Measurements from ENCODE around the gene PPM1D. TPM values are rescaled to one million over a fixed set of nuclear protein-coding genes. Genes with fewer than 3 reads are reported as not detected.
"Not testable (repeated sequence)": the region's sequence is repeated elsewhere in the genome, so short reads cannot be mapped to it uniquely, and the experiment has no call there.

PPM1D gene
- polyA plus RNA-seq, result 13.7 TPM

GRCh38 chr17:60599620-60600489 is at the start of gene PPM1D:
Gene PPM1D, plus strand, starts transcription at chr17:60600193. Its CDS starts 222 bp downstream, at chr17:60600415.
- Mint-ChIP-seq H3K4me3 (peak within 1 kb of the TSS; percentile 92 to 99 (median 96)), H3K9me3 (no peaks in the 10 kb centered on the region), H3K27ac (peak within 1 kb of the TSS; percentile 96 to 98 (median 97)), H3K36me3 (peaks cover 2% of the 10 kb centered on the region), H3K4me1 (peaks cover 23 to 37% (median 29%) of the 10 kb centered on the region in 3 donors), H3K27me3 (no peaks in the 10 kb centered on the region)

- H3K27ac Mint-ChIP-seq, H3K4me1 Mint-ChIP-seq, H3K4me3 Mint-ChIP-seq, H3K9me3 Mint-ChIP-seq, H3K36me3 Mint-ChIP-seq, H3K27me3 Mint-ChIP-seq: not testable (repeated sequence)
Observed at GRCh38 chr17:60552255-60552654, 47.7 kb upstream of the PPM1D start.

- no peaks in the 10 kb centered on the region for H3K4me1 Mint-ChIP-seq
- no peaks in the 10 kb centered on the region for H3K36me3 Mint-ChIP-seq
- no peak overlapping the region for H3K4me3 Mint-ChIP-seq
- H3K27me3 Mint-ChIP-seq, result no peaks in the 10 kb centered on the region
- H3K9me3 Mint-ChIP-seq, result peaks cover 1 to 21% (median 19%) of the 10 kb centered on the region in 3 donors
- no peak overlapping the region for H3K27ac Mint-ChIP-seq
Observed at GRCh38 chr17:60554377-60554788, 45.6 kb upstream of the PPM1D start.

GRCh38 chr17:60555786-60556185 is 44.2 kb upstream of the PPM1D start:
- H3K4me1 Mint-ChIP-seq, result no peaks in the 10 kb centered on the region
- H3K36me3 Mint-ChIP-seq, result peaks cover 3% of the 10 kb centered on the region
- H3K4me3 Mint-ChIP-seq, result no peak overlapping the region
- peaks cover 3 to 21% (median 19%) of the 10 kb centered on the region in 3 donors for H3K9me3 Mint-ChIP-seq
- peaks cover 1% of the 10 kb centered on the region for H3K27me3 Mint-ChIP-seq
- no peak overlapping the region for H3K27ac Mint-ChIP-seq

GRCh38 chr17:60557805-60558204 is 42.2 kb upstream of the PPM1D start:
- Mint-ChIP-seq H3K27me3 (peaks cover 1% of the 10 kb centered on the region), H3K36me3 (peaks cover 4% of the 10 kb centered on the region), H3K27ac (peak overlapping the region in 1 of 3 donors; percentile 61), H3K9me3 (peaks cover 3 to 21% (median 19%) of the 10 kb centered on the region in 3 donors), H3K4me3 (no peak overlapping the region), H3K4me1 (no peaks in the 10 kb centered on the region)

- H3K27ac Mint-ChIP-seq, result no peak overlapping the region
- H3K9me3 Mint-ChIP-seq, result peaks cover 3 to 21% (median 16%) of the 10 kb centered on the region in 3 donors
- no peaks in the 10 kb centered on the region for H3K4me1 Mint-ChIP-seq
- no peak overlapping the region for H3K4me3 Mint-ChIP-seq
- peaks cover 1% of the 10 kb centered on the region for H3K27me3 Mint-ChIP-seq
- H3K36me3 Mint-ChIP-seq, result peaks cover 4% of the 10 kb centered on the region
Observed at GRCh38 chr17:60559659-60559994, 40.4 kb upstream of the PPM1D start.

GRCh38 chr17:60559995-60560859 is 39.8 kb upstream of the PPM1D start:
- no peak overlapping the region for H3K27ac Mint-ChIP-seq
- peaks cover 3 to 21% (median 16%) of the 10 kb centered on the region in 3 donors for H3K9me3 Mint-ChIP-seq
- H3K27me3 Mint-ChIP-seq, result peaks cover 1% of the 10 kb centered on the region
- peaks cover 4% of the 10 kb centered on the region for H3K36me3 Mint-ChIP-seq
- H3K4me1 Mint-ChIP-seq, result no peaks in the 10 kb centered on the region
- H3K4me3 Mint-ChIP-seq, result no peak overlapping the region

GRCh38 chr17:60560860-60561257 is 39.1 kb upstream of the PPM1D start:
- no peaks in the 10 kb centered on the region for H3K4me1 Mint-ChIP-seq
- no peak overlapping the region for H3K4me3 Mint-ChIP-seq
- H3K27ac Mint-ChIP-seq, result no peak overlapping the region
- H3K27me3 Mint-ChIP-seq, result peaks cover 1% of the 10 kb centered on the region
- peaks cover 4% of the 10 kb centered on the region for H3K36me3 Mint-ChIP-seq
- peaks cover 3 to 21% (median 16%) of the 10 kb centered on the region in 3 donors for H3K9me3 Mint-ChIP-seq

GRCh38 chr17:60562421-60562820 is 37.6 kb upstream of the PPM1D start:
- no peak overlapping the region for H3K4me3 Mint-ChIP-seq

GRCh38 chr17:60563743-60564142 is 36.2 kb upstream of the PPM1D start:
- Mint-ChIP-seq H3K4me1 (no peaks in the 10 kb centered on the region), H3K9me3 (peaks cover 0 to 5% (median 2%) of the 10 kb centered on the region in 3 donors), H3K36me3 (peaks cover 4% of the 10 kb centered on the region)

More at GRCh38 chr17:60562421-60562820, 37.6 kb upstream of the PPM1D start:
- Mint-ChIP-seq H3K36me3 (peaks cover 4% of the 10 kb centered on the region), H3K27ac (no peak overlapping the region), H3K27me3 (peaks cover 4% of the 10 kb centered on the region), H3K9me3 (peaks cover 3 to 12% (median 7%) of the 10 kb centered on the region in 3 donors), H3K4me1 (no peaks in the 10 kb centered on the region)

GRCh38 chr17:60565233-60565632 is 34.8 kb upstream of the PPM1D start:
- no peak overlapping the region for H3K27ac Mint-ChIP-seq
- H3K4me1 Mint-ChIP-seq, result peaks cover 0 to 4% (median 0%) of the 10 kb centered on the region in 3 donors
- H3K9me3 Mint-ChIP-seq, result peaks cover 0 to 1% (median 0%) of the 10 kb centered on the region in 3 donors
- peaks cover 4% of the 10 kb centered on the region for H3K27me3 Mint-ChIP-seq
- H3K4me3 Mint-ChIP-seq, result no peak overlapping the region
- H3K36me3 Mint-ChIP-seq, result peaks cover 4% of the 10 kb centered on the region

More at GRCh38 chr17:60563743-60564142, 36.2 kb upstream of the PPM1D start:
- Mint-ChIP-seq H3K27me3 (peaks cover 4% of the 10 kb centered on the region), H3K27ac (no peak overlapping the region), H3K4me3 (no peak overlapping the region)

GRCh38 chr17:60573236-60574051 is 26.5 kb upstream of the PPM1D start:
- H3K36me3 Mint-ChIP-seq, result no peaks in the 10 kb centered on the region
- H3K27ac Mint-ChIP-seq, result no peak overlapping the region
- peaks cover 0 to 6% (median 4%) of the 10 kb centered on the region in 3 donors for H3K4me1 Mint-ChIP-seq
- H3K27me3 Mint-ChIP-seq, result no peaks in the 10 kb centered on the region
- H3K4me3 Mint-ChIP-seq, result no peak overlapping the region
- peaks cover 0 to 7% (median 4%) of the 10 kb centered on the region in 3 donors for H3K9me3 Mint-ChIP-seq

GRCh38 chr17:60577147-60577915 is 22.7 kb upstream of the PPM1D start:
- H3K27me3 Mint-ChIP-seq, result no peaks in the 10 kb centered on the region
- H3K4me1 Mint-ChIP-seq, result peaks cover 0 to 4% (median 2%) of the 10 kb centered on the region in 3 donors
- H3K36me3 Mint-ChIP-seq, result no peaks in the 10 kb centered on the region
- peaks cover 0 to 7% (median 4%) of the 10 kb centered on the region in 3 donors for H3K9me3 Mint-ChIP-seq
- peak overlapping the region in 1 of 3 donors; percentile 32 for H3K27ac Mint-ChIP-seq
- peak overlapping the region in 1 of 4 donors; percentile 29 for H3K4me3 Mint-ChIP-seq

- peaks cover 0 to 7% (median 4%) of the 10 kb centered on the region in 3 donors for H3K9me3 Mint-ChIP-seq
- no peaks in the 10 kb centered on the region for H3K36me3 Mint-ChIP-seq
- peaks cover 0 to 4% (median 2%) of the 10 kb centered on the region in 3 donors for H3K4me1 Mint-ChIP-seq
- no peak overlapping the region for H3K27ac Mint-ChIP-seq
- no peaks in the 10 kb centered on the region for H3K27me3 Mint-ChIP-seq
- H3K4me3 Mint-ChIP-seq, result no peak overlapping the region
Observed at GRCh38 chr17:60579090-60579489, 20.9 kb upstream of the PPM1D start.
